ENCODE measurements around the gene ZNF69.
A peak's percentile ranks its signal among the peaks of the same experiment; 100 is the strongest.
"Not testable (repeated sequence)": the region's sequence is repeated elsewhere in the genome, so short reads cannot be mapped to it uniquely, and the experiment has no call there.

The ZNF69 gene

GRCh38 chr19:11853358-11853757 lies 34.2 kb upstream of the ZNF69 start:
- peaks cover 10 to 73% (median 59%) of the 10 kb centered on the region in 5 experiments for H3K9me3 ChIP-seq (ENCODE audit: control extremely low read depth in 1 of 5, control insufficient read depth in 4 of 5, insufficient read depth in 2 of 5, low read depth in 1 of 5, low read length in 4 of 5)
- H3K4me1 ChIP-seq (ENCODE audit: control extremely low read depth in 1 of 4, control insufficient read depth in 4 of 4, insufficient read depth in 4 of 4, low read length in 3 of 4): peaks cover 0 to 18% (median 6%) of the 10 kb centered on the region in 4 experiments
- no peak overlapping the region for H3K4me3 ChIP-seq (ENCODE audit: control insufficient read depth in 1 of 7, extremely low read depth in 1 of 7, insufficient read depth in 4 of 7, low read depth in 2 of 7, low read length in 6 of 7)
- POLR2A ChIA-PET: no interaction called here
- no peaks in the 10 kb centered on the region for H3K27me3 ChIP-seq (replicated peaks in 2 of 5; ENCODE audit: control insufficient read depth in 4 of 5, insufficient read depth in 5 of 5, low read length in 4 of 5)
- H3K27ac ChIP-seq (ENCODE audit: insufficient read depth in 1 of 2, low read depth in 1 of 2, low read length in 2 of 2, poor library complexity in 1 of 2, severe bottlenecking in 2 of 2): no peak overlapping the region
- 50% methylated on average over 2 of the region's 3 CpGs for WGBS (ENCODE audit: insufficient coverage)
- CTCF ChIA-PET: interaction anchor here (0.9 kb wide), 1 partner anchor 41 kb away, joined by 3 read pairs; no protein-coding TSS in a partner anchor
- peaks cover 14 to 75% (median 44%) of the 10 kb centered on the region in 4 experiments for H3K36me3 ChIP-seq (ENCODE audit: control insufficient read depth in 4 of 4, insufficient read depth in 4 of 4, low read length in 3 of 4)
- no peak for DNase-seq

GRCh38 chr19:11856596-11857250 lies 30.9 kb upstream of the ZNF69 start:
- Histone ChIP-seq H3K27me3 (replicated peaks in 2 of 5; ENCODE audit: control insufficient read depth in 4 of 5, insufficient read depth in 5 of 5, low read length in 4 of 5) (no peaks in the 10 kb centered on the region), H3K9me3 (ENCODE audit: control extremely low read depth in 1 of 5, control insufficient read depth in 4 of 5, insufficient read depth in 2 of 5, low read depth in 1 of 5, low read length in 4 of 5) (peaks cover 13 to 95% (median 79%) of the 10 kb centered on the region in 5 experiments), H3K4me3 (ENCODE audit: control insufficient read depth in 1 of 7, extremely low read depth in 1 of 7, insufficient read depth in 4 of 7, low read depth in 2 of 7, low read length in 6 of 7) (no peak overlapping the region), H3K4me1 (ENCODE audit: control extremely low read depth in 1 of 4, control insufficient read depth in 4 of 4, insufficient read depth in 4 of 4, low read length in 3 of 4) (no peaks in the 10 kb centered on the region), H3K27ac (ENCODE audit: insufficient read depth in 1 of 2, low read depth in 1 of 2, low read length in 2 of 2, poor library complexity in 1 of 2, severe bottlenecking in 2 of 2) (no peak overlapping the region), H3K36me3 (ENCODE audit: control insufficient read depth in 4 of 4, insufficient read depth in 4 of 4, low read length in 3 of 4) (peaks cover 11 to 95% (median 51%) of the 10 kb centered on the region in 4 experiments)
- no peak for DNase-seq
- ChIA-PET POLR2A (no interaction called here), CTCF (interaction anchor here (0.8 kb wide), 1 partner anchor 13 kb away, joined by 3 read pairs; no protein-coding TSS in a partner anchor)
- WGBS (ENCODE audit: insufficient coverage): 94% methylated on average over 6 of the region's 12 CpGs

GRCh38 chr19:11860721-11861120 lies 26.9 kb upstream of the ZNF69 start:
- Histone ChIP-seq H3K4me1 (ENCODE audit: control extremely low read depth in 1 of 4, control insufficient read depth in 4 of 4, insufficient read depth in 4 of 4, low read length in 3 of 4) (no peaks in the 10 kb centered on the region), H3K36me3 (ENCODE audit: control insufficient read depth in 4 of 4, insufficient read depth in 4 of 4, low read length in 3 of 4) (peaks cover 13 to 91% (median 38%) of the 10 kb centered on the region in 4 experiments), H3K9me3 (ENCODE audit: control extremely low read depth in 1 of 5, control insufficient read depth in 4 of 5, insufficient read depth in 2 of 5, low read depth in 1 of 5, low read length in 4 of 5) (peaks cover 14 to 94% (median 84%) of the 10 kb centered on the region in 5 experiments), H3K27ac (ENCODE audit: insufficient read depth in 1 of 2, low read depth in 1 of 2, low read length in 2 of 2, poor library complexity in 1 of 2, severe bottlenecking in 2 of 2) (no peak overlapping the region), H3K27me3 (replicated peaks in 2 of 5; ENCODE audit: control insufficient read depth in 4 of 5, insufficient read depth in 5 of 5, low read length in 4 of 5) (no peaks in the 10 kb centered on the region), H3K4me3 (ENCODE audit: control insufficient read depth in 1 of 7, extremely low read depth in 1 of 7, insufficient read depth in 4 of 7, low read depth in 2 of 7, low read length in 6 of 7) (peak overlapping the region in 1 of 7 experiments; percentile 3)
- 98% methylated on average over 6 of the region's 7 CpGs for WGBS (ENCODE audit: insufficient coverage)
- CTCF ChIA-PET: no interaction called here
- POLR2A ChIA-PET: no interaction called here
- DNase-seq: no peak

GRCh38 chr19:11861301-11861700 lies 26.3 kb upstream of the ZNF69 start:
- WGBS (ENCODE audit: insufficient coverage): 100% methylated on average over 1 of the region's 2 CpGs
- Histone ChIP-seq H3K27ac (ENCODE audit: insufficient read depth in 1 of 2, low read depth in 1 of 2, low read length in 2 of 2, poor library complexity in 1 of 2, severe bottlenecking in 2 of 2) (no peak overlapping the region), H3K36me3 (ENCODE audit: control insufficient read depth in 4 of 4, insufficient read depth in 4 of 4, low read length in 3 of 4) (peaks cover 18 to 91% (median 40%) of the 10 kb centered on the region in 4 experiments), H3K27me3 (replicated peaks in 2 of 5; ENCODE audit: control insufficient read depth in 4 of 5, insufficient read depth in 5 of 5, low read length in 4 of 5) (no peaks in the 10 kb centered on the region), H3K9me3 (ENCODE audit: control extremely low read depth in 1 of 5, control insufficient read depth in 4 of 5, insufficient read depth in 2 of 5, low read depth in 1 of 5, low read length in 4 of 5) (peaks cover 14 to 94% (median 84%) of the 10 kb centered on the region in 5 experiments), H3K4me3 (ENCODE audit: control insufficient read depth in 1 of 7, extremely low read depth in 1 of 7, insufficient read depth in 4 of 7, low read depth in 2 of 7, low read length in 6 of 7) (peak overlapping the region in 1 of 7 experiments; percentile 4), H3K4me1 (ENCODE audit: control extremely low read depth in 1 of 4, control insufficient read depth in 4 of 4, insufficient read depth in 4 of 4, low read length in 3 of 4) (no peaks in the 10 kb centered on the region)
- ChIA-PET CTCF (no interaction called here), POLR2A (no interaction called here)
- no peak for DNase-seq

- H3K4me3 ChIP-seq (ENCODE audit: control insufficient read depth in 1 of 7, extremely low read depth in 1 of 7, insufficient read depth in 4 of 7, low read depth in 2 of 7, low read length in 6 of 7); POLR2A ChIA-PET; H3K27ac ChIP-seq (ENCODE audit: insufficient read depth in 1 of 2, low read depth in 1 of 2, low read length in 2 of 2, poor library complexity in 1 of 2, severe bottlenecking in 2 of 2); DNase-seq; CTCF ChIA-PET; H3K27me3 ChIP-seq (replicated peaks in 2 of 5; ENCODE audit: control insufficient read depth in 4 of 5, insufficient read depth in 5 of 5, low read length in 4 of 5); H3K4me1 ChIP-seq (ENCODE audit: control extremely low read depth in 1 of 4, control insufficient read depth in 4 of 4, insufficient read depth in 4 of 4, low read length in 3 of 4): not testable (repeated sequence)
- H3K36me3 ChIP-seq (ENCODE audit: control insufficient read depth in 4 of 4, insufficient read depth in 4 of 4, low read length in 3 of 4): peaks cover 42 to 77% (median 48%) of the 10 kb centered on the region in 4 experiments
- no CpG with 5 or more reads among the region's 4 CpGs for WGBS (ENCODE audit: insufficient coverage)
- H3K9me3 ChIP-seq (ENCODE audit: control extremely low read depth in 1 of 5, control insufficient read depth in 4 of 5, insufficient read depth in 2 of 5, low read depth in 1 of 5, low read length in 4 of 5): peaks cover 18 to 89% (median 68%) of the 10 kb centered on the region in 5 experiments
Measured at GRCh38 chr19:11867766-11868165, 19.8 kb upstream of the ZNF69 start.

- Histone ChIP-seq H3K4me3 (ENCODE audit: control insufficient read depth in 1 of 7, extremely low read depth in 1 of 7, insufficient read depth in 4 of 7, low read depth in 2 of 7, low read length in 6 of 7) (peak overlapping the region in 1 of 7 experiments; percentile 35), H3K27me3 (replicated peaks in 2 of 5; ENCODE audit: control insufficient read depth in 4 of 5, insufficient read depth in 5 of 5, low read length in 4 of 5) (no peaks in the 10 kb centered on the region), H3K27ac (ENCODE audit: insufficient read depth in 1 of 2, low read depth in 1 of 2, low read length in 2 of 2, poor library complexity in 1 of 2, severe bottlenecking in 2 of 2) (no peak overlapping the region), H3K9me3 (ENCODE audit: control extremely low read depth in 1 of 5, control insufficient read depth in 4 of 5, insufficient read depth in 2 of 5, low read depth in 1 of 5, low read length in 4 of 5) (peaks cover 18 to 86% (median 67%) of the 10 kb centered on the region in 5 experiments), H3K36me3 (ENCODE audit: control insufficient read depth in 4 of 4, insufficient read depth in 4 of 4, low read length in 3 of 4) (peaks cover 43 to 76% (median 48%) of the 10 kb centered on the region in 4 experiments), H3K4me1 (ENCODE audit: control extremely low read depth in 1 of 4, control insufficient read depth in 4 of 4, insufficient read depth in 4 of 4, low read length in 3 of 4) (no peaks in the 10 kb centered on the region)
- POLR2A ChIA-PET: no interaction called here
- CTCF ChIA-PET: no interaction called here
- DNase-seq: peak in 1 of 3 donors; percentile 26
- 98% methylated on average over 6 of the region's 8 CpGs for WGBS (ENCODE audit: insufficient coverage)
Measured at GRCh38 chr19:11868188-11868587, 19.4 kb upstream of the ZNF69 start.

- POLR2A ChIA-PET: interaction anchor here (0.5 kb wide), 1 partner anchor 435 kb away, joined by 4 read pairs; no protein-coding TSS in a partner anchor
- DNase-seq: no peak
- no peaks in the 10 kb centered on the region for H3K27me3 ChIP-seq (replicated peaks in 2 of 5; ENCODE audit: control insufficient read depth in 4 of 5, insufficient read depth in 5 of 5, low read length in 4 of 5)
- peaks cover 20 to 32% (median 23%) of the 10 kb centered on the region in 4 experiments for H3K36me3 ChIP-seq (ENCODE audit: control insufficient read depth in 4 of 4, insufficient read depth in 4 of 4, low read length in 3 of 4)
- CTCF ChIA-PET: no interaction called here
- no peaks in the 10 kb centered on the region for H3K4me1 ChIP-seq (ENCODE audit: control extremely low read depth in 1 of 4, control insufficient read depth in 4 of 4, insufficient read depth in 4 of 4, low read length in 3 of 4)
- H3K4me3 ChIP-seq (ENCODE audit: control insufficient read depth in 1 of 7, extremely low read depth in 1 of 7, insufficient read depth in 4 of 7, low read depth in 2 of 7, low read length in 6 of 7): no peak overlapping the region
- no peak overlapping the region for H3K27ac ChIP-seq (ENCODE audit: insufficient read depth in 1 of 2, low read depth in 1 of 2, low read length in 2 of 2, poor library complexity in 1 of 2, severe bottlenecking in 2 of 2)
- 100% methylated on average over 7 of the region's 9 CpGs for WGBS (ENCODE audit: insufficient coverage)
- peaks cover 10 to 44% (median 31%) of the 10 kb centered on the region in 5 experiments for H3K9me3 ChIP-seq (ENCODE audit: control extremely low read depth in 1 of 5, control insufficient read depth in 4 of 5, insufficient read depth in 2 of 5, low read depth in 1 of 5, low read length in 4 of 5)
Measured at GRCh38 chr19:11872624-11873023, 15.0 kb upstream of the ZNF69 start.
